PC-3 (cell line): ENCODE results near the gene SUCO. TPM values are rescaled to one million over a fixed set of nuclear protein-coding genes. Genes with fewer than 3 reads are reported as not detected.
A peak's percentile ranks its signal among the peaks of the same experiment; 100 is the strongest.

Experiments used
- ATAC-seq: fragments of 200-7000 bp; cut with Tn5 transposase; 2 replicates; pipeline ENCODE4 v1.9.1; 2020; ENCODE audit warnings: mild to moderate bottlenecking, moderate library complexity
- BruUV-seq: library from RNA; stranded (reverse); fragments of 400-500 nt; replicated peaks from 2 replicates; lab custom pipeline; 2021; lab: Mats Ljungman, UMichigan
- CTCF ChIA-PET: fragments of 300-600 bp; sonication (Branson Sonifier 250); formaldehyde crosslinking; loops from one replicate; lab custom pipeline; 2022; ENCODE audit warnings: antibody characterized with exemption; lab: Charles Lee
- POLR2A ChIA-PET: fragments of 300-600 bp; sonication (Branson Sonifier 250); formaldehyde crosslinking; loops from one replicate; lab custom pipeline; 2022; ENCODE audit warnings: antibody characterized with exemption; ENCODE audit not compliant: unreplicated experiment; lab: Charles Lee
- DNase-seq: peaks from one replicate; pipeline ENCODE4 v3.0.0-alpha.2; 2015
- H2AFZ ChIP-seq: fragments of 300-600 bp; sonication (generic); 2 replicates; pipeline ENCODE4 v1.6.0; 2016; ENCODE audit warnings: antibody characterized with exemption, low read length
- H3F3A ChIP-seq: fragments of 300-600 bp; sonication (generic); one replicate; pipeline ENCODE4 v1.6.0; 2017; ENCODE audit warnings: antibody characterized with exemption, low read length, control low read depth, mild to moderate bottlenecking; ENCODE audit not compliant: unreplicated experiment
- H3K27ac ChIP-seq: fragments of 300-600 bp; sonication (generic); 2 replicates; pipeline ENCODE4 v1.5.1; 2016; ENCODE audit warnings: mild to moderate bottlenecking, low read length
- H3K27me3 ChIP-seq: fragments of 300-600 bp; sonication (generic); 2 replicates; pipeline ENCODE4 v1.6.1; 2016; ENCODE audit warnings: low read length, mixed read lengths
- H3K36me3 ChIP-seq: fragments of 300-600 bp; sonication (generic); 2 replicates; pipeline ENCODE4 v1.6.1; 2016; ENCODE audit warnings: low read depth, mixed run types, low read length, mixed read lengths
- H3K4me1 ChIP-seq: fragments of 300-600 bp; sonication (generic); 2 replicates; pipeline ENCODE4 v1.5.1; 2016; ENCODE audit warnings: low read length; ENCODE audit not compliant: insufficient read depth
- H3K4me2 ChIP-seq: fragments of 300-600 bp; sonication (generic); 2 replicates; pipeline ENCODE4 v1.6.0; 2016; ENCODE audit warnings: low read length
- H3K4me3 ChIP-seq: fragments of 300-600 bp; sonication (generic); 2 replicates; pipeline ENCODE4 v1.5.1; 2016; ENCODE audit warnings: mild to moderate bottlenecking, low read length, mixed read lengths
- H3K79me2 ChIP-seq: fragments of 300-600 bp; sonication (generic); 2 replicates; pipeline ENCODE4 v1.6.1; 2017; ENCODE audit warnings: low read length, mixed read lengths
- H3K9ac ChIP-seq: fragments of 300-600 bp; sonication (generic); 2 replicates; pipeline ENCODE4 v1.6.0; 2016; ENCODE audit warnings: mild to moderate bottlenecking, low read length
- H3K9me2 ChIP-seq: fragments of 300-600 bp; sonication (generic); replicated peaks from 2 replicates; pipeline ENCODE4 v1.6.1; 2016; ENCODE audit warnings: mixed run types, low read length, mixed read lengths
- H3K9me3 ChIP-seq: fragments of 300-600 bp; sonication (generic); 2 replicates; pipeline ENCODE4 v1.6.1; 2016; ENCODE audit warnings: low read length, mixed read lengths
- H4K20me1 ChIP-seq: fragments of 300-600 bp; sonication (generic); 2 replicates; pipeline ENCODE4 v1.6.1; 2016; ENCODE audit warnings: low read length, mixed read lengths
- EZH2 ChIP-seq: fragments of 300-600 bp; sonication (generic); IDR thresholded peaks from one replicate; pipeline ENCODE4 v1.6.1; 2017; ENCODE audit warnings: antibody characterized with exemption, mild to moderate bottlenecking, low read length; ENCODE audit not compliant: unreplicated experiment
- EZH2phosphoT487 ChIP-seq: fragments of 300-600 bp; sonication (generic); IDR thresholded peaks from 2 replicates; pipeline ENCODE4 v1.6.1; 2018; ENCODE audit warnings: mild to moderate bottlenecking, antibody characterized with exemption, low read length, borderline replicate concordance
- intact Hi-C: fragments of 100-400 bp; cut with micrococcal nuclease; formaldehyde crosslinking; loops from 2 replicates; pipeline ENCODE4 v1.9.0; 2023
- total RNA-seq: library from RNA; depleted of rRNA; stranded (reverse); fragments of >200 nt; gene quantifications from 2 replicates; pipeline ENCODE4 v1.2.3, GENCODE V29; 2014
- TF ChIP-seq, protein P1 (sequence below): fragments of 300-600 bp; sonication (generic); conservative IDR thresholded peaks from 2 replicates; pipeline ENCODE4 v1.5.1; 2017; ENCODE audit warnings: antibody characterized with exemption, low read depth, mild to moderate bottlenecking, low read length

Gene SUCO
- total RNA-seq, 1 experiment from 2014 or later = 72.0 TPM

DNA sequence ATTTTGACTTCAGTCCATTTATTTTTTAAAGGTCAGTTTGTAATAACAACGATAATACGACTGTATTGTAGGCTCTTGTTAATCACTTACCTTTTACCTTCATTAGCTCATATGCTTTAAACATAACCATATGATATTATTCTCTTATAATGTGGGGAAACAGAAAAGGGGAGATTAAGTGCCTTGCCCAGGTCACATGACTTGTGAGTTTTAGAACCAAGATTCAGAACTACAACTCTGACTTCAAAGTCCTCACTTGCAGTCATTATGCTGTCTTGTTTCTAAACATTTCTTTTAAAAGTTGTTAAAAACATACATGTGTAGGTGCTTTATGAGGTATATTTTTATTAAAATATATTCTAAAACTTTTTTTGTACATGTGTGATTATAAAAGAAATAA, 41.1 kb downstream of the SUCO start:
- Histone ChIP-seq H3K9me3 (peaks cover 6% of the 10 kb centered on the region; the same call in 1 of the 2 replicates), H3K27ac (no peak overlapping the region), H3K79me2 (no peaks in the 10 kb centered on the region), H3K9me2 (no peaks in the 10 kb centered on the region), H3K36me3 (peaks cover 74% of the 10 kb centered on the region), H3K27me3 (no peaks in the 10 kb centered on the region), H3K4me2 (no peak overlapping the region), H3K4me3 (no peak overlapping the region), H4K20me1 (no peaks in the 10 kb centered on the region), H3F3A (no peaks in the 10 kb centered on the region), H2AFZ (no peak overlapping the region), H3K9ac (no peak overlapping the region), H3K4me1 (no peaks in the 10 kb centered on the region)
- CTCF ChIA-PET = no interaction called here
- DNase-seq = no peak
- no TSS peak for BruUV-seq
- TF ChIP-seq, protein P1, sequence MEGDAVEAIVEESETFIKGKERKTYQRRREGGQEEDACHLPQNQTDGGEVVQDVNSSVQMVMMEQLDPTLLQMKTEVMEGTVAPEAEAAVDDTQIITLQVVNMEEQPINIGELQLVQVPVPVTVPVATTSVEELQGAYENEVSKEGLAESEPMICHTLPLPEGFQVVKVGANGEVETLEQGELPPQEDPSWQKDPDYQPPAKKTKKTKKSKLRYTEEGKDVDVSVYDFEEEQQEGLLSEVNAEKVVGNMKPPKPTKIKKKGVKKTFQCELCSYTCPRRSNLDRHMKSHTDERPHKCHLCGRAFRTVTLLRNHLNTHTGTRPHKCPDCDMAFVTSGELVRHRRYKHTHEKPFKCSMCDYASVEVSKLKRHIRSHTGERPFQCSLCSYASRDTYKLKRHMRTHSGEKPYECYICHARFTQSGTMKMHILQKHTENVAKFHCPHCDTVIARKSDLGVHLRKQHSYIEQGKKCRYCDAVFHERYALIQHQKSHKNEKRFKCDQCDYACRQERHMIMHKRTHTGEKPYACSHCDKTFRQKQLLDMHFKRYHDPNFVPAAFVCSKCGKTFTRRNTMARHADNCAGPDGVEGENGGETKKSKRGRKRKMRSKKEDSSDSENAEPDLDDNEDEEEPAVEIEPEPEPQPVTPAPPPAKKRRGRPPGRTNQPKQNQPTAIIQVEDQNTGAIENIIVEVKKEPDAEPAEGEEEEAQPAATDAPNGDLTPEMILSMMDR = no peak
- no peak for TF ChIP-seq EZH2
- no peak for TF ChIP-seq EZH2phosphoT487
- POLR2A ChIA-PET = no interaction called here
- intact Hi-C loops = no loop called here
- ATAC-seq = no peak

DNA sequence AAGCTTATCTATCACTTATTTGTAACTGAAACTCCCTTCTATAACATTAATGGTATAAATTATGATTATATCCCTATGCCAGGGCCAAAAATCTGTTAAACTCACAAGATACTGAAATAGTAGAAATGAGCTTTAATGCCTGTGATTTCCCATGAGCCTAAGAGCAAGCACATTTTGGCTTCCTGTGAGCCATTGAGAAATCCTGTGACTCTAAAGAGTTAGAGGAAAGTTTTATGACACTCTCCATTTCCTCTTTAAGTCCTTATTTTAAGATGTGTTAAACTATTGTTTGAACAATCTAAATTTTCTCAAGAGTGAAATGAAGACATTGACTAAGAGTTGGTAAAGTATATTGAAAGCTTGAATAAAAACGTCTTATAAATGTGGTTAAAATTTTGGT, 45.6 kb downstream of the SUCO start:
- DNase-seq (no peak), ATAC-seq (0 out of 2 replicates have a peak, but pooled peaks have one; percentile 15)
- Histone ChIP-seq H3K9ac (no peak overlapping the region), H3K4me3 (no peak overlapping the region), H3K36me3 (peaks cover 68% of the 10 kb centered on the region), H3K79me2 (no peaks in the 10 kb centered on the region), H3K27me3 (no peaks in the 10 kb centered on the region), H3F3A (no peaks in the 10 kb centered on the region), H3K4me1 (no peaks in the 10 kb centered on the region), H3K9me3 (no peaks in the 10 kb centered on the region), H2AFZ (no peak overlapping the region), H4K20me1 (no peaks in the 10 kb centered on the region), H3K4me2 (no peak overlapping the region), H3K9me2 (no peaks in the 10 kb centered on the region), H3K27ac (no peak overlapping the region)
- intact Hi-C loops = no loop called here
- no TSS peak for BruUV-seq
- POLR2A ChIA-PET = no interaction called here
- CTCF ChIA-PET = no interaction called here
- TF ChIP-seq EZH2phosphoT487 = no peak
- TF ChIP-seq, protein P1 = no peak
- no peak for TF ChIP-seq EZH2

DNA sequence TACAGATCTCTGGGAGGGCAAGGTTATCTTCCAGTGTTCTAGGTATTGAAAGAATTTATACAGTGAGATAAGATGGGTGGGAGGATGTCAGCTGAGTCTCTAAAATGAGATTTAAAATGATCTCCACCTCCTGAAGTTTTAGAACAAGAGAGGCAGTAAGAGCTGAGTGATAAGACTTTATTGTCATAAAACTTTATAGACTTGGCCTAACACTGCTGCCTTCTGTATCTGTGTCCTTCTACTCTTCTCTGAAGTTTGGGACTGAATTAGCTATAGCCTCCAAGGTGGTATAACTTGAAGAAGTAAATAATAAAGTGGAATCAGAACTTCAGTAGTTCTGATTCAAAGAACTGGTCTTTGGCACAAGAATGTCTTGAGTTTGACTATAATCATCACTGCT, 48.3 kb downstream of the SUCO start:
- BruUV-seq = no TSS peak
- Histone ChIP-seq H3K79me2 (0 out of 2 replicates have a peak, but pooled peaks cover 1% of the 10 kb centered on the region), H3K9ac (no peak overlapping the region), H3K4me3 (no peak overlapping the region), H3K9me3 (no peaks in the 10 kb centered on the region), H4K20me1 (no peaks in the 10 kb centered on the region), H3K27me3 (no peaks in the 10 kb centered on the region), H3K4me1 (peaks cover 15% of the 10 kb centered on the region), H3F3A (peaks cover 5% of the 10 kb centered on the region), H3K36me3 (peaks cover 49% of the 10 kb centered on the region), H3K4me2 (no peak overlapping the region), H3K27ac (no peak overlapping the region), H3K9me2 (no peaks in the 10 kb centered on the region), H2AFZ (no peak overlapping the region)
- TF ChIP-seq, protein P1 = no peak
- no peak for TF ChIP-seq EZH2phosphoT487
- TF ChIP-seq EZH2 = no peak
- ATAC-seq = no peak
- ChIA-PET CTCF (no interaction called here), POLR2A (interaction anchor here (0.6 kb wide), 1 partner anchor 133 kb away, joined by 3 read pairs; no protein-coding TSS in a partner anchor)
- no peak for DNase-seq
- intact Hi-C loops = no loop called here
